Limb (tissue), 2 donors: ENCODE data around the gene DAPK2.
"Not testable (repeated sequence)": the region's sequence is repeated elsewhere in the genome, so short reads cannot be mapped to it uniquely, and the experiment has no call there.

Experiments
- DNase-seq, 2 donors: peaks; one replicate each; pipeline ENCODE4 v3.0.0-alpha.2; 2016; ENCODE audit errors: extremely low spot score in 2 of 2

Gene DAPK2

DNA sequence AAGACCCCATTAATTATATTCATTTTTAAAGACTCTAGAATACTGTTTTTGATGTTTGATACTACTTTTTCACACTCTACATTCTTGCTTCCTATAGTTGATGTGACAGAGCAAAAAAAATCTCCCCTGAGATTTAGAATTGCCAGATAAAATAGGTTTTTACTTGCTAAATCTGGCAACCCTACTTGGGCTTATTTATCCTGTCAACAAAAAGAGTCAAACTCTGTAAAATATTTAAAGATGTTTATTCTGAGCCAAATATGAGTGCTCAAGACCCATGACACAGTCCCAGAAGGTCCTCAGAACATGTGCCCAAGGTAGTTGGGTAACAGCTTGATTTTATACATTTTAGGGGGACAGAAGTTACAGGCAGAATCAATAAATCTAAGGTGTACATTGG, 72.3 kb downstream of the DAPK2 start:
- no peak for DNase-seq

DNA sequence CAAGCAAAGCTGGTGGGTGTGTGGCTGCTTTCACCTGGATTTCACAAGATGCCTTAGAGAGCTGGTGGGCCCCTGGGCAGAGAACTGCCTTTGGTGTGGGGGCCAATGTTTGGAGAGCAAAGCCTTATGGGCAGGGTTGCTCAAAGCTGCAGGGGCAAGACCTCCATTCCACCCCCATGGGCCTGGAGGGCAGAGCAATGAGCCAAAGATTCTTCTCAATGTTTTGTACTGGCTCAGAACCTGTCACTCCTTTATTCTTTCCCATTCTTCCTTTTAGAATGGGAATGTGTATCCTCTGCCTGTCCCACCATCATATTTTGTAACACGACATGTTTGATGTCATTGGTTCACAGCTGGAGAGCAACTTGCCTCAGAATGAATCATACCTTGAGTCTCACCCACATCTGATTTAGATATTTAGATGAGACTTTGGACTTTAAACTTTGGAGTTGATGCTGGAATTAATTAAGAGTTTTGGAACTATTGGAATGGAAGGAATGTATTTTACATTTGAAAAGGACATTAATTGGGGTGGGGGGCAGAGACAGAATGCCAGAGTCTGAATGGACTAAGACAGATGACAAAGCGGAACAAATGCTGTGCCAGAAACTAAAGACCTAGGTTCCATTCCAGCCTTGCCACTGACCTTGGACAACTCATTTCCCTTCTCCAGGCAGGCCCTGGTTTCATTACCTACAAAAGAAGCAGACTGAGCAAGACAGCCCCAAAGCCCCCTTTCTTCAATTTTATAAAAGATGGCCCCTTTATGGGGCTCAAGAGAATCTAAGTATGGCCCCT, 72.9 kb downstream of the DAPK2 start:
- DNase-seq: no peak

DNA sequence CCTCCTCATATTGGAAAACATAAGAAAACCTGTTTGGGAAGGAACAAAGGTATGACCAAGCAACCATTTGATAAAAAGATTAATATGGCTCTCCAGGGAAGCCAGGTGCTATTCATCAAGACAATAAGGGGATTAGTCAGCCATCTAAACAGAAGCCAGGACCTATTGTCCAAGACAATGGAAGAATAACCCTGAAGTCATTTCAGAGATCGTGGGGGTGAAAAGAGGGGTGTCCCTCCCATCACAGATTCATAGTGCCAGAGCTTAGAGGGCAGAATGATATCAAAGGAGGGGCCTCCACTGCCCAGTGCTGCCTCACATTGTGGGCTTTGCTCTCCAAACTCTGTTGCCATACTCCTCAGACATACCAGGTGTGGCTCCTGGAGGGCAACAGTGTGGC, 73.5 kb downstream of the DAPK2 start:
- no peak for DNase-seq

DNA sequence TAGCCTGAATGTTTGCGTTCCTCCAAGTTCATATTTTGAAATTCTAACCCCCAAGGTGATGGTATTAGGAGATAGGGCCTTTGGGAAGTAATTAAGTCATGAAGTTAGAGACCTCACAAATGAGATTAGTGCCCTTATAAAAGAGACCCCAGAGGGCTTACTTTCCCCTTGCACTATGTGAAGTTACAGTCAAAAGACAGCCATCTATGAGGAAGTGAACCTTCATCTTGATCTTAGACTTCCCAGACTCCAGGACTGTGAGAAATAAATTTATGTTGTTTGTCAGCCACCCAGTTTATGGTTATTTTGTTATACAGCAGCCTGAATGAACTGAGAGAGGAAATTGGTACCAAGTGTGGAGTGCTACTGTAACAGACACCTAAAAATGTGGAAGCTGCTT, 74.4 kb downstream of the DAPK2 start:
- DNase-seq: no peak

DNA sequence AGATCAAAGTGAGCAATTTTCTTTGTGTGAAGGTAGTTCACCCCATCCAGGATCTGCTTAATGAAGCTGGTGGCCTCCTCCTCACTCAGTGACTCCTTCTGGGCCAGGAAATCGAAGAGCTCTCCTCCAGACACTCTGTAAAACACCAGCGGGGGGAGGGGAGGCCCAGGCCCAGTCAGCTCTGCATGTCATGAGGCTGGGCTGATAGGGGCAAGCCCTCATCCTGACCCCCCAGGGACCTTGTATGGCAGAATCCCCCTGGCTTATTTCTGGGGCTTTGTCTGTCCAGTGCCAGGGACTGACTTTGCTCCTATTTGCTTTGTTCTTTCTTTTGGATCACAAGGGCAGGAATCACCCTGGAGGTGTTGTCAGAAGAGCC, 74.9 kb downstream of the DAPK2 start:
- no peak for DNase-seq

DNA sequence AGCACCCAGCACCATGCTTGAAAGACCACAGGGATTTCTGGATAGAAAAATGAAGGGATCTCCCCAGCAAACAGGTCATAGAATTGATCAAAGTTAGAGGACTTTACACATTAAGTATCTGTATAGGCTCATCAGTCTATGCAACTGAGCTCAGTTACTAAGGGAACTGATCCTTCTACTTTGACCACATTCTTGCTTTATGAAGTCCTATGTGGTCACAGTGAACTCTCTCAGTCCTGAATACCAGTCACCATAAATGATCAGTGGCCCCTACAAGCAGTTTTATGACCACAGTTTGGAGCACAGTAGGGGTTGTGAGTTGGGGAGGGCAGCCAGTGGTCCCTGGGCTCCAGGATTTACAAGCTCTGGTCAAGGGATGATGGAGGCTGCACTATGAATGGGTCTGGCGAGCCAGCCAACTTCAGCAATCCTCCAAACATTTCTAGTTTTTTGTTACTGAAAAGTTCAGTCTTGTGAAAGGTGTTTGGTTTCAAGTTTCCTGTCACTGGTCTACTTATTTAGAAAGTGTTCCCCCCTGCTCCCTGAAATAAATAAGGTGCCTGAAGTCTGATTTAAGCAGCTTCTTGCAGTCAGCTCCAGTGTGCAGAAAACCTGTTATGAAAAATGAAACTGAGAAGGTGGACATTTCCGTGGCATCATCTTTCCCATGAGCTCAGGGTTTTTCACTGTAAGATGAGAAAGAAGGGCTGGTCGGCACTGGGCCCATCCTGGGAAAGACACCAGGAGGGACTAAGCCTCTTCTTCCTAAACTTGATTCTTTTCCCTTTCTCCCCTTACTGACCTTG, 75.5 kb downstream of the DAPK2 start:
- no peak for DNase-seq

DNA sequence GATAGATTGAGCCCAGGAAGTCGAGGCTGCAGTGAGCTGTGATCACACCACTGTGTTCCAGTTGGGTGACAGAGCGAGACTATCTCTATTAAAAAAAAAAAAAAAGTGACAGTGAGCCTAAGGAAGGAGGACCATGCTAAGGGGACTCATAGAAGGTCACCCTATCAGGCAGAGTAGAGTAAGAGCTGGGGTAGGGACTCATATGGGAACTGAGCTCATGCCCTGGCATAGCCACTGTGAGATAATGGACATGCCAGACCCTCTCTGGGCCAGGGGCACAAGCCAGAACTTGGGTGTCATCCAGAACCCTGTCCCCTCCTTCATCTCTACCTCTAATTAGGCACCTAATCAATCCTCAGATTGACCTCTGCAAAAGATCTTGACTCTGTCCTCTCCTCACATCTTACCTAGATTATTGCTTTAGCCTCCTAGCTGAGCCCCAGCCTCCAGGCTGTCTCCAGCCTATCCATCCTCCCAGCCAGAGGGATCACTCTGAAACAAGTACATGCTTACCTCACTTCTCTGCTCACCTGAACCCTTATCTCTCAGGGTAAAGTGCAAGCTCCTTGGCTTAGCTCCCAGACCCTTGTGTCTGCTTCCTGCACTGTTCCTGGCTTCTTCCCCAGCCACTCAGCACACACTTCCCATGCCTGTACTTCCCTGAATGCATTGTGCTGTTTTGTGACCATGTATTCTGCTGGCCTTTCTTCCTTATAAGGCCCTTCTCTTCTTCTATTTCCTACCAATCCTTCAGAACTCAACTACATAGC, 76.4 kb downstream of the DAPK2 start:
- DNase-seq: no peak

DNA sequence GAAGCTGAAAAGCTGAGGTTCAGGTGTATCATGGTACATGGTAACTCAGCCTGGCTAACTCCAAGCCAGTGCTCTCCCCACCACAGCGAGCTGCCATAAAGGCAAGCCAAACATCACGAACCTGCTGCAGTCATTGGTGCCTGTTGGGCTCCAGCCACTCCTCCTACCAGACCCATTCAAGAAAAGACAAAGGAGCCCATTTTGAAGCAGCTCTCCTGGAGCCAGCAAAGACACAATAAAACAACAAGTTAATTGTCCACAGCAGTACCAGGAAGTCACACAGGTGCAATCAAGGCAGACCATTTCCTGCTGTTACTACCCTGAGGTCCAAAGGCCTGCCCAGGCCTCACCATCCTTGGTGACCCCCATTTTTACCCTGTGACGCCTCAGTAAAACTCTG, 77.6 kb downstream of the DAPK2 start:
- DNase-seq: no peak

DNA sequence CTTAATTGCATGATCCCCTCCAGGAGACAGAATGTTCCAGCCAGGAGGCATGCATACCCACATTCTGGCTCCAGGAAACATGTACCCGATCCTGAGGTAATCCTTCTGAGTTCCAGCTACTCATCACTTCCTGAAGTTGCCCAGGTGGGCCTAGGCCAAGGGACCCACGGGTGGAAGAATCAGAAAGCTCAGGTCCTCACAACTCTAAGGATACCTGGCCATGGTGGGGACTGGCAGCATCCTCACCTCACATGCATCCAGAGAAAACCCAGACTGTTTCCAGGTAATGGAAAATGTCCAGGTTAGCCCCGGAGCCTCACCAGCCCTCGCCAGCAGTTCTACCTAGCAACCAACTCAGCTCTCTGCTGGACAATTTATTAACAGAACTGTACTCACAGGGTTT, 78.2 kb downstream of the DAPK2 start:
- no peak for DNase-seq

DNA sequence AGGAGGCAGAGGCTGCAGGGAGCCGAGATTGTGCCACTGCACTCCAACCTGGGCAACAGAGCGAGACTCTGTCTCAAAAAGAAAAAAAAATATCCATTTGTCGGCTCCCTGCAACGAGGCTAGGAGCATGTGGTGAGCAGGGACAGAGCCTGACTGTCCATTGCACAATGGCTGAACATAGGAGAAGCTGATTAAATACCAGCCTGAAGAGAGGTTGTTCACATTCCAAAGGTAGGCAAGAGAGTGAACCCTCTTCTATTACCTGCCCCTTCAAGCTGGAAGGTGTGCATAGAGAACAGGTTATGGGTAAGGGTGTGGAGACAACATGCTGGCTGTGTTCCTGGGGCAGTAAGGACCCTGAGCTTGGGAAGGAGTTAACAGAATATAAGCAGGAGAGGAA, 78.7 kb downstream of the DAPK2 start:
- no peak for DNase-seq

DNA sequence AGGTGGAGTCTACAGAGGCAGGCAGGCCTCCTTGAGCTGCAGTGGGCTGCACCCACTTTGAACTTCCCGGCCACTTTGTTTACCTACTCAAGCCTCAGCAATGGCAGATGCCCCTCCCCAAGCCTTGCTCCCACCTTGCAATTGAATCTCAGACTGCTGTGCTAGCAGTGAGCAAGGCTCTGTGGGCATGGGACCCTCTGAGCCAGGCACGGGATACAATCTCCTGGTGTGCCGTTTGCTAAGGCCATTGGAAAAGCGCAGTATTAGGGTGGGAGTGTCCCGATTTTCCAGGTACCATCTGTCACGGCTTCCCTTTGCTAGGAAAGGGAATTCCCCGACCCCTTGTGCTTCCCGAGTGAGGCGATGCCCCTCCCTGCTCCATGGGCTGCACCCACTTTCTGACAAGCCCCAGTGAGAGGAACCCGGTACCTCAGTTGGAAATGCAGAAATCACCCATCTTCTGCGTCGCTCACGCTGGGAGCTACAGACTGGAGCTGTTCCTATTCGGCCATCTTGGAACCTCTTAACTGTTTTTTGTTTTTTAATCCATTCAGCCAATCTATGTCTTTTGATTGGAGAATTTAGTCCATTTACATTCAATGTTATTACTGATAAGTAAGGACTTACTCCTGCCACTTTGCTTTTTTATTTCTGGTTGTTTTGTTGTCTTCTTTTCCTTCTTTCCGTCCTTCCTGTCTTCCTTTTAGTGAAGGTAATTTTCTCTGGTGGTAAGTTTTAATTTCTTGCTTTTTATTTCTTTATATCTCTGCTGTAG, 83.2 kb downstream of the DAPK2 start:
- not testable (repeated sequence) for DNase-seq

DNA sequence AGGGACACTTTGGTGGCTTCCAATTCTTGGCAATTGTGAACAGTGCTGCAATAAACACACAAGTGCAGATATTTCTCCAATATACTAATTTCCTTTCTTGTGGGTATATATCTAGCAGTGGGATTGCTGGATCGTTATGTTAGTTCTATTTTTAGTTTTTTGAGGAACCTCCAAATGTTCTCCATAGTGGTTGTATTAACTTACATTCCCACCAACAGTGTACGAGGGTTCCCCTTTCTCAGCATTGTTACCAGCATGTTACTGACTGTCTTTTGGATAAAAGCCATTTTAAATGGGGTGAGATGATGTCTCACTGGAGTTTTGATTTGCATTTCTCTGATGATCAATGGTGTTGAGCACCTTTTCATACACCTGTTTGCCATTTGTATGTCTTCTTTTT, 92.8 kb downstream of the DAPK2 start:
- DNase-seq: no peak

DNA sequence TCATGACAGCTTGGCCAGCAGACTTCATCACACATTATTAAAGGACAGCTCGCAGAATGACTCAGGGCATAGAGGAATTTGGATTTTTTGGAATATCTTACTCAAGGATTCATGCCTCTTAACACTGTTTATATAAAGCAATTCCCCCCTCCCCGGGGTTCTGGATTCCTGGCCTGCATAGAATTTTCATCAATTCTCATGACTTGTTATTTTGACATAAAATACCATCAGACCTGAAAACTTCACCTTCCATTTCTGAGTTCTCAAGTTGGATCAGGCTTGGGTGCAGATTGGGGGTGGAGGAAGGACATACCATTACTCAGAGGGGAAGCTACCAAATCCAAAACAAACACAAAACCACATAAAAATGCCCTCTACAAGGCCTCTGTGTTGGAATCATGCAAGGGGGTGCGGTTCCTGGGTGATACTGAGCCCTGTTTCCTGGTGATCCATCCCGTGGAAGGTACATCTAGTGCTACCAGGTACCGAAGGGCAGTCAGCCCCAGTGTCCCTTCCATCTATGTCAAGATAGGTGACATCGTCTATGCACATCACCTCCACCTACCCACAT, 95.3 kb downstream of the DAPK2 start:
- DNase-seq: no peak

DNA sequence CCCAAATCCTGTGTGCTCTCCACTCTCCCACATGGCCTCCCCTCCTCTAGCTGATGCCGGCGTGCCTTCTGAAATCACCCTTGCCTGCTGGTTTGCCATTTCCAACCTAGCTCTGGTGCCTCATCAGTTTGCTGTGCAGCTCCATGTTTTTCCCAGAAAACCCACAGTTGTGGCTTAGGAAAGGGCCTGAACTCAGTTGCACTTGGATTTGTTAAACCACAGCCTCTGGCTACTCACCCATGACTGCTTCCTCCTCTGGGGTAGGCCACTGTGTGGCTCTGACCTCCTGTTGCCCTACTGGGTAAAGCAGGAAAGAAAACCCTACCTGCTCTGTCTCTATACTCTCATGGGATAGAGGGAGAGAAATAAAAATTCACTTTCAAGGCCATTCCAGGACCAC, 97.3 kb downstream of the DAPK2 start:
- DNase-seq: no peak

DNA sequence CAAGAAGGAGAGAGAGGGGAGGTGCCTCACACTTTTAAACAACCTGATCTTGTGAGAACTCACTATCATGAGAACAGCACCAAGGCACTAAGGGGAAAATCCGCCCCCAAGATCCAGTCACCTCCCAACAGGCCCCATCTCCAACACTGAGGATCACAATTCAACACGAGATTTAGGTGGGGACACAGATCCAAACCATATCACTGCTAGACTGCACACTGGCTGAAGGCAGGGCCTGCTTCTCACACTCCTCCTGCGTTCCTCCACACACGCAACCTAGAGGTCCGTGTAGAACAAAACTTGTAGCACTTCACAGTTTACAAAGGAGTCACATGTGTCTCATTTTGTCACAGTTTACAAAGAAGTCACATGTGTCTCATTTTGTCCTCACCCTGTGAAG, 97.8 kb downstream of the DAPK2 start:
- DNase-seq: no peak

DNA sequence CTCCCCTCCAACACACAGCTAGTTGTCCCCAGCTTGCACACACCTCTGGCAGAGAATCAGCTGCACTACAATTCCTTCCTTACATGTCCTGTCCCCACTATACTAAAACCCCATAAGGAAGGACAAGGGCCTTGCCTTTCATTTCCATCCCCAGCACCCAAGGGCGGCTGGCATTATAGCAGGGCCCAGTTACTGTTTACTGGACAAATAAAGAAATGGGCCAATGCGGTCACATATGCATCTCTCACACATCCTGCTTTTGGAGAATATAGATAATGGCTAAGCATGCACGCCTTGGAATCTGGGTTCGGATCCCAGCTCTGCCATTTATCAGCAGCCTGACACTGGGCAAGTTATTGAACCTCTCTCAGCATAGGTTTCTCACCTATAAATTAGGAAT, 99.1 kb downstream of the DAPK2 start:
- DNase-seq: no peak

DNA sequence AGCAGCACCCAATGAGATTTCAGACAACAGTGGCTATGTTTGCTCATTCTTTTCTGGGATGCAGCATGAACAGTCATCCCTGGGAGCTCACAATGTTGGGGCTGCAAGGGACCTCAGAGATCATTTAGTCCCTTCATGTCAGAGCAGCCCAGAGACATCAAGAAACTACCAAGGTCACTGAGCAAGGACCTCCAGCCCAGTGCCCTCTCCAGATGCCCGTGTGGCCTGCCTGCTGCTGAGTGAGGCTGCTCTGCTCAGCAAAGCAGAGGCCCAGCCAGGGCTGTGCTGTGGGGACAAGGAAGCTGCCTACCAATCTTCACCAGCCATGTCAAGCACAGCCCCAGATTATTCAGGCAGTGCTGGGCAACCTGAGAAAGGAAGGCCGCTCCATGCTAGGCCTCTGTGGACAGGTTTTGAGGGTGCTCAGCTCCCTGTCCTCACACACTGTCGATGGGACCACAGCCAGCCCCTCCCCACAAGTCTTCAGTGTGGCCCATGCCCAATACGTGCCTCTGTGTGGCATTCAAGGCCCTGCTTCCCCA, 99.7 kb downstream of the DAPK2 start:
- no peak for DNase-seq

DNA sequence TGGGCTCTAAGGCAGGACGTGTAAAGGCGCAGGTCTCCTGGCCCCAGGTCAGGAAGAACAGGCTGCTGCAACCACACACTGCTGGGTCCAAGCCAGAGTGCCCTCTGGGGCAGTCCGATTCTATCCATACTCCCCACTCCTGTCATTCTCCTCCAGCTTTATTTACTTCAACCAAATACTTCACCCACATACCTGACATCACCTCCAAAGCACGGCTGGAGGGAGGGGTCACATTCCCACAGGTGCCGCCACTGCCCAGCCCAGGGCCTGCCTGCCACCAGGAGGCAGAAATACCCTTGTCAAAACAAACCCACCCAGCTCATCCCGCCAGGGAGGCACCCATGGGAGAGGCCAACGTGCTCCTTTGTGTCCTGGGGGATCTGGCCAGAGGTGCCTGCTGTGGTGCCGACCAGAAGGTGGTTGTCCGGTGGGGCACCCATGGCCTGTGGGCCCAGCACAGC, 100.4 kb downstream of the DAPK2 start:
- no peak for DNase-seq

DNA sequence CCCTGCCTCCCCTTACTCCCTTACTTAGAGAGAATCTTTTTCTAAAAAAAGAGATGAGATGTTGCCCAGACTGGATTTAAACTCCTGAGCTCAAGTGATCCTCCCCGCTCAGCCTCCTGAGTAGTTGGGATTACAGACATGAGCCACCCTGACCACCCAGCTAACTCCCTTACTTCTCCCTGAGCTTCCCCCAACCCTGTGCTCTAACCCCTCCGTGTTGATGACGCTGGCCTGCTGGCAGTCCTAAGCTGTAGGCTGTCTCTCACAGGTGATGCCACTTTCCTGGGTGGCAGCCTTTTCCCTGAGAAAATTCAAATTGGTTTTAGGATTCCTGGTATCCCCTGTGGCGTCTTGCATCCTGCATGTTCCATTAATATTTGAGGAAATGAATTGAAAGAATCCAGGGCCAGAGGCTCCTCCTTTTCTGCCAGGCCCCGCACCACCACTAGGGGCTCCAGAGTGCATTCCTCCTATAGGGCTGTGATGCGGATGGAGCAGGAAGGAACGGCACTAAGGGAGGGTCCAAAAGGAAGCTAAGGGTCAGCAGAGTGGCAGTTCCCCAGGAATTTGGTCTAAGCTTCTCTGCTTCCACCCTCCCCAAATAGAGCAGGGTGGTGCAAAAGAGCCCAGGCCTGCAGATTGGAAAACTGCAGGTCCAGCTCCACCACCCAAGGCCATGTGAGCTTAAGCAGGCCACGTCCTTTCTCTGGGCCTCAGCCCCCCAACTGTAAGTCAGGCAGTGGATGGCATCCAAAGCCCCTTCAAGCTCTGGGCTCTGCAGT, 101.1 kb downstream of the DAPK2 start:
- DNase-seq: peak; percentile 52 to 74

DNA sequence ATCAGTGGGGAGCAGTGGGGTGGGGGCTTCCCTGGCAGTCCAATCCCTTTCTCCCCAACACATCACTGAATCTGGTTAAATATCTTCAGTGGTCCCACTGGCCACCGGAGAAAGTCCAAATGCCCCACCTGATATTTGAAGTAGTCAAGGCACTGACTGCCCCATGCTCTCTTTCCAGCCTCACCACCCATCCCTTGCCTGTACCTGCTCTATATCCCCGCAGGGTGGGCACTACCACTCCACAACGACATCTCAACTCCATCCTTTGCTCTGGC, 101.7 kb downstream of the DAPK2 start:
- DNase-seq: no peak
